Astrocyte of the hippocampus (primary cell): ENCODE data around the gene FAM117B.
A peak's percentile ranks its signal among the peaks of the same experiment; 100 is the strongest.

Experiments used
- DNase-seq: peaks from one replicate; pipeline ENCODE4 v3.0.0; 2011; ENCODE audit warnings: low read depth, low spot score

The FAM117B gene

GRCh38 chr2:202758604-202759003 lies 123.8 kb downstream of the FAM117B start:
- peak; percentile 35 for DNase-seq

- peak; percentile 5 for DNase-seq
Measured at GRCh38 chr2:202760848-202761247, 126.1 kb downstream of the FAM117B start.

- no peak for DNase-seq
Measured at GRCh38 chr2:202762556-202762955, 127.8 kb downstream of the FAM117B start.

- DNase-seq, result no peak
Measured at GRCh38 chr2:202763916-202764315, 129.1 kb downstream of the FAM117B start.

- no peak for DNase-seq
Measured at GRCh38 chr2:202764991-202765390, 130.2 kb downstream of the FAM117B start.

- peak; percentile 9 for DNase-seq
Measured at GRCh38 chr2:202765436-202765835, 130.7 kb downstream of the FAM117B start.

GRCh38 chr2:202768273-202768672 lies 133.5 kb downstream of the FAM117B start:
- no peak for DNase-seq

GRCh38 chr2:202769201-202769600 lies 134.4 kb downstream of the FAM117B start:
- no peak for DNase-seq

- DNase-seq, result no peak
Measured at GRCh38 chr2:202771336-202771735, 136.6 kb downstream of the FAM117B start.

GRCh38 chr2:202771741-202772460 lies 137.1 kb downstream of the FAM117B start:
- peak; percentile 5 for DNase-seq

GRCh38 chr2:202773301-202773973 lies 138.7 kb downstream of the FAM117B start:
- no peak for DNase-seq

GRCh38 chr2:202774104-202774503 lies 139.3 kb downstream of the FAM117B start:
- DNase-seq, result no peak

- DNase-seq, result no peak
Measured at GRCh38 chr2:202778217-202778616, 143.4 kb downstream of the FAM117B start.

- peak; percentile 27 for DNase-seq
Measured at GRCh38 chr2:202780514-202781021, 145.8 kb downstream of the FAM117B start.

GRCh38 chr2:202782940-202783558 lies 148.3 kb downstream of the FAM117B start:
- no peak for DNase-seq

GRCh38 chr2:202786842-202787241 lies 152.1 kb downstream of the FAM117B start:
- no peak for DNase-seq

- DNase-seq, result peak; percentile 5
Measured at GRCh38 chr2:202790676-202791075, 155.9 kb downstream of the FAM117B start.

GRCh38 chr2:202797944-202798343 lies 163.2 kb downstream of the FAM117B start:
- DNase-seq, result no peak

- peak; percentile 25 for DNase-seq
Measured at GRCh38 chr2:202805911-202806310, 171.1 kb downstream of the FAM117B start.

- peak; percentile 92 for DNase-seq
Measured at GRCh38 chr2:202807431-202808138, 172.8 kb downstream of the FAM117B start.

GRCh38 chr2:202808754-202809153 lies 174.0 kb downstream of the FAM117B start:
- no peak for DNase-seq

GRCh38 chr2:202813387-202813786 lies 178.6 kb downstream of the FAM117B start:
- DNase-seq, result no peak
